Breast epithelium (tissue), 3 donors: ENCODE measurements around the gene SLC25A48.

Experiments
- POLR2A ChIP-seq: fragments of 450-650 bp; IDR thresholded peaks from one replicate; pipeline ENCODE4 v1.6.1; 2016; ENCODE audit warnings: antibody characterized with exemption, mild to moderate bottlenecking, moderate library complexity
- POLR2AphosphoS5 ChIP-seq, 3 donors: sonication (generic); formaldehyde crosslinking; IDR thresholded peaks; one replicate each; pipeline ENCODE4 v1.6.1; 2017; ENCODE audit warnings: antibody characterized with exemption in 3 of 3
- TF ChIP-seq, protein P1 (sequence below), 3 donors: fragments of 450-650 bp; IDR thresholded peaks; one replicate each; pipeline ENCODE4 v1.5.1; 2016 to 2017; ENCODE audit warnings: antibody characterized with exemption in 3 of 3, mild to moderate bottlenecking in 3 of 3, moderate library complexity in 3 of 3

DNA sequence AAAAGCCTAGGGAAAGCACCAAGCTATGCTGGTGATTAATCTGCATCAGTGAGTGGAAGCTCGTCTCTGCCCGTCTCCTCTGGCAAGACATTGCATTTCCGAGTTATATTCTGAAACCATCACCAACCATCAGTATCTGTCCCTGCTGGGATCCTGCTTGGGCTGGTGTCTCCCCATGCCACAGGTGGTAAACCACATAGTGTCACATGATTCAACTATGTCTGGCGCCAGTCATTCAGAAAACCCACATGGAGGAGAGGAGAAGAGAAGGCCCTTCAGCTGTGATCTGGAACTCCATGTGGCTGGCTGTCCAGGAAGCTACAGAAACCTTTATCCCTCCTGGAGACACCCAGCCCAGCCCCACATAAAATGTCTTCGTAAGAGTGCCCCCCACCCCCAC, 56.4 kb downstream of the SLC25A48 start:
- TF ChIP-seq, protein P1, sequence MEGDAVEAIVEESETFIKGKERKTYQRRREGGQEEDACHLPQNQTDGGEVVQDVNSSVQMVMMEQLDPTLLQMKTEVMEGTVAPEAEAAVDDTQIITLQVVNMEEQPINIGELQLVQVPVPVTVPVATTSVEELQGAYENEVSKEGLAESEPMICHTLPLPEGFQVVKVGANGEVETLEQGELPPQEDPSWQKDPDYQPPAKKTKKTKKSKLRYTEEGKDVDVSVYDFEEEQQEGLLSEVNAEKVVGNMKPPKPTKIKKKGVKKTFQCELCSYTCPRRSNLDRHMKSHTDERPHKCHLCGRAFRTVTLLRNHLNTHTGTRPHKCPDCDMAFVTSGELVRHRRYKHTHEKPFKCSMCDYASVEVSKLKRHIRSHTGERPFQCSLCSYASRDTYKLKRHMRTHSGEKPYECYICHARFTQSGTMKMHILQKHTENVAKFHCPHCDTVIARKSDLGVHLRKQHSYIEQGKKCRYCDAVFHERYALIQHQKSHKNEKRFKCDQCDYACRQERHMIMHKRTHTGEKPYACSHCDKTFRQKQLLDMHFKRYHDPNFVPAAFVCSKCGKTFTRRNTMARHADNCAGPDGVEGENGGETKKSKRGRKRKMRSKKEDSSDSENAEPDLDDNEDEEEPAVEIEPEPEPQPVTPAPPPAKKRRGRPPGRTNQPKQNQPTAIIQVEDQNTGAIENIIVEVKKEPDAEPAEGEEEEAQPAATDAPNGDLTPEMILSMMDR (IDR thresholded peaks at IDR 0.05), result no peak
- TF ChIP-seq POLR2A (no peak), POLR2AphosphoS5 (IDR thresholded peaks at IDR 0.05) (no peak)
